ENCODE measurements around the gene RBMY1B.
"Not testable (repeated sequence)": the region's sequence is repeated elsewhere in the genome, so short reads cannot be mapped to it uniquely, and the experiment has no call there.

The RBMY1B gene

GRCh38 chrY:21511038-21511437, at the start of gene RBMY1B:
RBMY1B (plus strand) TSS chrY:21511338; CDS start chrY:21513351, 2,013 bp downstream.
- not testable (repeated sequence) for DNase-seq

DNA sequence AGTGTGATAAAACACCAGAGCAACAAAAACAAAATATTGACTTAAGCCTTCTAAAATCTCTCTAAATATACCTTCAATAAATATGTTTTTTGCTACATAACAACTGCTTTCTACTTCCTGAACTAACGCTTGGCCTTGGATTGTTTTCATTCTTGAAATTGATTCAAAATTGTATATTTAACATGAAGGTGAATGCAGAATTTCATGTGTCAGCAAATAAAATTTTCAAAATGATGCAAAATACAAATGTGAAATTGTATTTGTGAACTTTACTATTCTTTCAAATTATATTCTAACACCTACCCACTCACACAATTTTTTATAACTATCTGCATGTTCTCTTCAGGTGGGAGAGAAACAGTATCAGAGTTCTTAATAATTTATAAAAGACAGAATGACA, 48.2 kb upstream of the RBMY1B start:
- DNase-seq = not testable (repeated sequence)

DNA sequence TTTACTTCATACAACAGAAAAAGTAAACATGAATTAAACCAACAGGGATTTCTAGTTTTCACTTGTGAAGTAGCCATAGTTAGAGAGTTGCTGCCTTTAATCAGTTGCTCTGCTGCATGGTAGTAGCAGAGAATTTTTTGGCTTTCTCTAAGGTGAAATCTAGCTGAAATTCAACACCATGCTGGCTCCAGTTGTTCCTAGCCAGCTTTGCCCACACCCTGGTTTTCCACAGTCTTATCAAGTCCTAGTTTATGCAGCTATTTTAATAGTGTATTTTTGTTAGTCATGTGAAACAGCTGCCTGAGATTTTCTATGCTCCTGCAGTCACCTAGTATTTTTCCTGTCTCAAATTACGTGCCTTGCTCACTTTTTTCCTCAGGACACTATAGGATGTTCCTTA, 28.2 kb upstream of the RBMY1B start:
- no peak for DNase-seq

- DNase-seq = not testable (repeated sequence)
Measured at GRCh38 chrY:21534579-21534978, 23.4 kb downstream of the RBMY1B start, which contains the start of gene RBMY1A1. RBMY1A1 (plus strand) TSS chrY:21534879; CDS start chrY:21536892, 2,013 bp downstream.

GRCh38 chrY:21559316-21559984, 48.3 kb downstream of the RBMY1B start:
- not testable (repeated sequence) for DNase-seq
